PC-3 (cell line): ENCODE measurements around the gene AP4S1. TPM values are rescaled to one million over a fixed set of nuclear protein-coding genes. Genes with fewer than 3 reads are reported as not detected.

ENCODE experiments used
- ATAC-seq: fragments of 200-7000 bp; cut with Tn5 transposase; 2 replicates; pipeline ENCODE4 v1.9.1; 2020; ENCODE audit warnings: mild to moderate bottlenecking, moderate library complexity
- BruUV-seq: library from RNA; stranded (reverse); fragments of 400-500 nt; replicated peaks from 2 replicates; lab custom pipeline; 2021; lab: Mats Ljungman, UMichigan
- CTCF ChIA-PET: fragments of 300-600 bp; sonication (Branson Sonifier 250); formaldehyde crosslinking; loops from one replicate; lab custom pipeline; 2022; ENCODE audit warnings: antibody characterized with exemption; lab: Charles Lee
- POLR2A ChIA-PET: fragments of 300-600 bp; sonication (Branson Sonifier 250); formaldehyde crosslinking; loops from one replicate; lab custom pipeline; 2022; ENCODE audit warnings: antibody characterized with exemption; ENCODE audit not compliant: unreplicated experiment; lab: Charles Lee
- DNase-seq: peaks from one replicate; pipeline ENCODE4 v3.0.0-alpha.2; 2015
- H2AFZ ChIP-seq: fragments of 300-600 bp; sonication (generic); 2 replicates; pipeline ENCODE4 v1.6.0; 2016; ENCODE audit warnings: antibody characterized with exemption, low read length
- H3F3A ChIP-seq: fragments of 300-600 bp; sonication (generic); one replicate; pipeline ENCODE4 v1.6.0; 2017; ENCODE audit warnings: antibody characterized with exemption, low read length, control low read depth, mild to moderate bottlenecking; ENCODE audit not compliant: unreplicated experiment
- H3K27ac ChIP-seq: fragments of 300-600 bp; sonication (generic); 2 replicates; pipeline ENCODE4 v1.5.1; 2016; ENCODE audit warnings: mild to moderate bottlenecking, low read length
- H3K27me3 ChIP-seq: fragments of 300-600 bp; sonication (generic); 2 replicates; pipeline ENCODE4 v1.6.1; 2016; ENCODE audit warnings: low read length, mixed read lengths
- H3K36me3 ChIP-seq: fragments of 300-600 bp; sonication (generic); 2 replicates; pipeline ENCODE4 v1.6.1; 2016; ENCODE audit warnings: low read depth, mixed run types, low read length, mixed read lengths
- H3K4me1 ChIP-seq: fragments of 300-600 bp; sonication (generic); 2 replicates; pipeline ENCODE4 v1.5.1; 2016; ENCODE audit warnings: low read length; ENCODE audit not compliant: insufficient read depth
- H3K4me2 ChIP-seq: fragments of 300-600 bp; sonication (generic); 2 replicates; pipeline ENCODE4 v1.6.0; 2016; ENCODE audit warnings: low read length
- H3K4me3 ChIP-seq: fragments of 300-600 bp; sonication (generic); 2 replicates; pipeline ENCODE4 v1.5.1; 2016; ENCODE audit warnings: mild to moderate bottlenecking, low read length, mixed read lengths
- H3K79me2 ChIP-seq: fragments of 300-600 bp; sonication (generic); 2 replicates; pipeline ENCODE4 v1.6.1; 2017; ENCODE audit warnings: low read length, mixed read lengths
- H3K9ac ChIP-seq: fragments of 300-600 bp; sonication (generic); 2 replicates; pipeline ENCODE4 v1.6.0; 2016; ENCODE audit warnings: mild to moderate bottlenecking, low read length
- H3K9me2 ChIP-seq: fragments of 300-600 bp; sonication (generic); replicated peaks from 2 replicates; pipeline ENCODE4 v1.6.1; 2016; ENCODE audit warnings: mixed run types, low read length, mixed read lengths
- H3K9me3 ChIP-seq: fragments of 300-600 bp; sonication (generic); 2 replicates; pipeline ENCODE4 v1.6.1; 2016; ENCODE audit warnings: low read length, mixed read lengths
- H4K20me1 ChIP-seq: fragments of 300-600 bp; sonication (generic); 2 replicates; pipeline ENCODE4 v1.6.1; 2016; ENCODE audit warnings: low read length, mixed read lengths
- EZH2 ChIP-seq: fragments of 300-600 bp; sonication (generic); IDR thresholded peaks from one replicate; pipeline ENCODE4 v1.6.1; 2017; ENCODE audit warnings: antibody characterized with exemption, mild to moderate bottlenecking, low read length; ENCODE audit not compliant: unreplicated experiment
- EZH2phosphoT487 ChIP-seq: fragments of 300-600 bp; sonication (generic); IDR thresholded peaks from 2 replicates; pipeline ENCODE4 v1.6.1; 2018; ENCODE audit warnings: mild to moderate bottlenecking, antibody characterized with exemption, low read length, borderline replicate concordance
- intact Hi-C: fragments of 100-400 bp; cut with micrococcal nuclease; formaldehyde crosslinking; loops from 2 replicates; pipeline ENCODE4 v1.9.0; 2023
- total RNA-seq: library from RNA; depleted of rRNA; stranded (reverse); fragments of >200 nt; gene quantifications from 2 replicates; pipeline ENCODE4 v1.2.3, GENCODE V29; 2014
- TF ChIP-seq, protein P1 (sequence below): fragments of 300-600 bp; sonication (generic); conservative IDR thresholded peaks from 2 replicates; pipeline ENCODE4 v1.5.1; 2017; ENCODE audit warnings: antibody characterized with exemption, low read depth, mild to moderate bottlenecking, low read length

The AP4S1 gene
- total RNA-seq, 1 experiment from 2014 or later = 3.2 TPM

DNA sequence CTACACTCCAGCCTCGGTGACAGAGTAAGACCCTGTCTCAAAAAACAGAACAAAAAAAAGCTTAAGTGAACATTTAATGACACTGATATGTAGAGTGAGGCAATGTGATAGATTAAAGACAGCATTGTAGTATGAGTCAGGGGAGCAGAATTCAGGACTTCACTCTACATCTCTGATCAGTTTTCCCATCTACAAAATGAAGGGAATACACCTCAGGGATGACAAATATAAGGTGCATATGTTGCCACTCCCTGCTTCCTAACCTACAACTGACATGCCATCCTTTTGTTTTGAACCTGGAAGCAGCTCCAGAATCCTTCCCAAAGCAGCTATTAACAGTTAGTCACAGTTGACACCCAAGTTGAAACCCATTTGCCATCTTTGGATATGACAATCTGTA is 31.6 kb downstream of the AP4S1 start:
- POLR2A ChIA-PET = no interaction called here
- no peak overlapping the region for H3K27ac ChIP-seq
- H4K20me1 ChIP-seq = no peaks in the 10 kb centered on the region
- ATAC-seq (peak; percentile 18; the same call in 1 of the 2 replicates), DNase-seq (peak; percentile 34)
- no peaks in the 10 kb centered on the region for H3K9me2 ChIP-seq
- no peak overlapping the region for H3K4me2 ChIP-seq
- TF ChIP-seq, protein P1, sequence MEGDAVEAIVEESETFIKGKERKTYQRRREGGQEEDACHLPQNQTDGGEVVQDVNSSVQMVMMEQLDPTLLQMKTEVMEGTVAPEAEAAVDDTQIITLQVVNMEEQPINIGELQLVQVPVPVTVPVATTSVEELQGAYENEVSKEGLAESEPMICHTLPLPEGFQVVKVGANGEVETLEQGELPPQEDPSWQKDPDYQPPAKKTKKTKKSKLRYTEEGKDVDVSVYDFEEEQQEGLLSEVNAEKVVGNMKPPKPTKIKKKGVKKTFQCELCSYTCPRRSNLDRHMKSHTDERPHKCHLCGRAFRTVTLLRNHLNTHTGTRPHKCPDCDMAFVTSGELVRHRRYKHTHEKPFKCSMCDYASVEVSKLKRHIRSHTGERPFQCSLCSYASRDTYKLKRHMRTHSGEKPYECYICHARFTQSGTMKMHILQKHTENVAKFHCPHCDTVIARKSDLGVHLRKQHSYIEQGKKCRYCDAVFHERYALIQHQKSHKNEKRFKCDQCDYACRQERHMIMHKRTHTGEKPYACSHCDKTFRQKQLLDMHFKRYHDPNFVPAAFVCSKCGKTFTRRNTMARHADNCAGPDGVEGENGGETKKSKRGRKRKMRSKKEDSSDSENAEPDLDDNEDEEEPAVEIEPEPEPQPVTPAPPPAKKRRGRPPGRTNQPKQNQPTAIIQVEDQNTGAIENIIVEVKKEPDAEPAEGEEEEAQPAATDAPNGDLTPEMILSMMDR = no peak
- no peak for TF ChIP-seq EZH2
- TF ChIP-seq EZH2phosphoT487 = no peak
- H3K9me3 ChIP-seq = no peaks in the 10 kb centered on the region
- H3K4me3 ChIP-seq = no peak overlapping the region
- intact Hi-C loops = no loop called here
- peaks cover 13% of the 10 kb centered on the region for H3K4me1 ChIP-seq
- H2AFZ ChIP-seq = no peak overlapping the region
- H3F3A ChIP-seq = no peaks in the 10 kb centered on the region
- no peak overlapping the region for H3K9ac ChIP-seq
- no peaks in the 10 kb centered on the region for H3K79me2 ChIP-seq
- no TSS peak for BruUV-seq
- CTCF ChIA-PET = no interaction called here
- H3K27me3 ChIP-seq = no peaks in the 10 kb centered on the region
- no peaks in the 10 kb centered on the region for H3K36me3 ChIP-seq

GRCh38 chr14:31057701-31058364 is 32.4 kb downstream of the AP4S1 start:
- Histone ChIP-seq H3K9me3 (no peaks in the 10 kb centered on the region), H3K79me2 (no peaks in the 10 kb centered on the region), H2AFZ (no peak overlapping the region), H4K20me1 (no peaks in the 10 kb centered on the region), H3K4me2 (no peak overlapping the region), H3K9ac (no peak overlapping the region), H3K36me3 (no peaks in the 10 kb centered on the region), H3K4me1 (peaks cover 13% of the 10 kb centered on the region), H3K27me3 (no peaks in the 10 kb centered on the region), H3K27ac (no peak overlapping the region), H3F3A (no peaks in the 10 kb centered on the region), H3K4me3 (no peak overlapping the region), H3K9me2 (no peaks in the 10 kb centered on the region)
- CTCF ChIA-PET = no interaction called here
- intact Hi-C loops = no loop called here
- BruUV-seq = no TSS peak
- POLR2A ChIA-PET = no interaction called here
- no peak for ATAC-seq
- TF ChIP-seq EZH2 = no peak
- TF ChIP-seq, protein P1 = no peak
- TF ChIP-seq EZH2phosphoT487 = no peak
- DNase-seq = no peak
